Measurements from ENCODE around the gene SLC39A11.

SLC39A11 gene

DNA sequence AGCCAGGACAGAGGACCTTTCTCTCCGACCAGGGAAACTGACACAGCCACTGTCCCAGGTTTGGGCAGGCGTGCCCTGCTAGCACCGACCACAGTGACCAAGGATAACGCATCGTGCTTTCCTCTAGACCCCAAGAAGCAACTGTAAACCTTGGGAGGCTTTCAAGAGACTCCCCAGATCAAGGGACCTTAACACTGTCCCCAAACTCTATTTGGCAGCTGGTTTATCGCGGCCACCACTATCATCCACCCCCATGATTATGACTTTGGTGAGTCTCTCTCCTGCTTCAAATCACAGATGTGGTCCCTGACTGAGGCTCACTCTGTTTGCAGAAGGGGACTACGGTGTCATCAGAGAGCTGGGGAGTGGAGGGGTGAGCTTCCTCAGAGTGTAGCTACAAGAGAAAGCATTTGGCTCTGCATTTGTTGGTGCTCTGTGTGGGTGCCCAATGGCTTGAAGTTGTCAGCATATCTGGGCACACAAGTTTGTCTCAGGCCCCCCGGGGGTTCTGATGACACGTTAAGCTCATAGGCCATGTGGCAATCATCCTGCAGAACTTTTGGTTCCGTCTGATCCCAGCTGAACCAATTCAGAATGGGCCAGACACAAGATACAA, 408.0 kb downstream of the SLC39A11 start:
- DNase-seq (ENCODE audit: low read depth), result no peak

GRCh38 chr17:72683506-72684404, 408.7 kb downstream of the SLC39A11 start:
- no peak for DNase-seq (ENCODE audit: low read depth)

- DNase-seq (ENCODE audit: low read depth), result no peak
Measured at GRCh38 chr17:72682605-72683004, 409.9 kb downstream of the SLC39A11 start.

DNA sequence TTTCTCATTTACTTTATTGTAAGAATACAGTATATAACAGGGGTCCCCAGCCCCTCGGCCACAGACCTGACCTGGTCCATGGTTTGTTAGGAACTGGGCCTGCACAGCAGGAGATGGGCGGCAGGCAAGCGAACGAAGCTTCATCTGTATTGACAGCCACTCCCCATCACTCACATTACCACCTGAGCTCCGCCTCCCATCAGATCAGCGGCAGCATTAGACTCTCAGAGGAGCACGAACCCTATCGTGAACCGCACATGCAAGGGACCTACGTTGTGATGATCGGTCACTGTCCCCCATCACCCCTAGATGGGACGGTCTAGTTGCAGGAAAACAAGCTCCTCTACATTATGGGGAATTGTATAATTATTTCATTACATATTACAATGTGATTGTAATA, 410.6 kb downstream of the SLC39A11 start:
- DNase-seq (ENCODE audit: low read depth), result no peak

GRCh38 chr17:72677714-72678390, 414.6 kb downstream of the SLC39A11 start:
- no peak for DNase-seq (ENCODE audit: low read depth)

- no peak for DNase-seq (ENCODE audit: low read depth)
Measured at GRCh38 chr17:72677108-72677507, 415.4 kb downstream of the SLC39A11 start.

GRCh38 chr17:72672729-72673128, 419.8 kb downstream of the SLC39A11 start:
- no peak for DNase-seq (ENCODE audit: low read depth)

- DNase-seq (ENCODE audit: low read depth), result no peak
Measured at GRCh38 chr17:72671016-72671415, 421.5 kb downstream of the SLC39A11 start.

- no peak for DNase-seq (ENCODE audit: low read depth)
Measured at GRCh38 chr17:72667096-72668063, 425.1 kb downstream of the SLC39A11 start.

GRCh38 chr17:72665852-72666851, 426.3 kb downstream of the SLC39A11 start:
- no peak for DNase-seq (ENCODE audit: low read depth)

DNA sequence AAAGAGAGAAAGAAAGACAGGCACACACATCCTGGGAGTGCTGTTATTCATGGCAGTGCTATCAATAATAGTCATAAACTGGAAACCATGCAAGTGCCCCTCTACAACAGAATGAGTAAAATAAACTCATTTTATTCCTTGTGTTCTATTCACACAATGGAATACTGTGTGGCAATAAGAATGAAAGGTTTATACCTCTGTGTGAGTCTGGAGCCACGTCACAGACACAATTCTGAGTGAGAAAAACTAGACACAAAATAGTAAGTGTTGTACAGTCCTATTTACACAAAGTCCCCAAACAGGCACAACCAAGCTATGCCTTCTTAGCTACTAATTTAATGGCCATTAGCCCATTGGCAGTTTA, 429.7 kb downstream of the SLC39A11 start:
- DNase-seq (ENCODE audit: low read depth), result no peak

DNA sequence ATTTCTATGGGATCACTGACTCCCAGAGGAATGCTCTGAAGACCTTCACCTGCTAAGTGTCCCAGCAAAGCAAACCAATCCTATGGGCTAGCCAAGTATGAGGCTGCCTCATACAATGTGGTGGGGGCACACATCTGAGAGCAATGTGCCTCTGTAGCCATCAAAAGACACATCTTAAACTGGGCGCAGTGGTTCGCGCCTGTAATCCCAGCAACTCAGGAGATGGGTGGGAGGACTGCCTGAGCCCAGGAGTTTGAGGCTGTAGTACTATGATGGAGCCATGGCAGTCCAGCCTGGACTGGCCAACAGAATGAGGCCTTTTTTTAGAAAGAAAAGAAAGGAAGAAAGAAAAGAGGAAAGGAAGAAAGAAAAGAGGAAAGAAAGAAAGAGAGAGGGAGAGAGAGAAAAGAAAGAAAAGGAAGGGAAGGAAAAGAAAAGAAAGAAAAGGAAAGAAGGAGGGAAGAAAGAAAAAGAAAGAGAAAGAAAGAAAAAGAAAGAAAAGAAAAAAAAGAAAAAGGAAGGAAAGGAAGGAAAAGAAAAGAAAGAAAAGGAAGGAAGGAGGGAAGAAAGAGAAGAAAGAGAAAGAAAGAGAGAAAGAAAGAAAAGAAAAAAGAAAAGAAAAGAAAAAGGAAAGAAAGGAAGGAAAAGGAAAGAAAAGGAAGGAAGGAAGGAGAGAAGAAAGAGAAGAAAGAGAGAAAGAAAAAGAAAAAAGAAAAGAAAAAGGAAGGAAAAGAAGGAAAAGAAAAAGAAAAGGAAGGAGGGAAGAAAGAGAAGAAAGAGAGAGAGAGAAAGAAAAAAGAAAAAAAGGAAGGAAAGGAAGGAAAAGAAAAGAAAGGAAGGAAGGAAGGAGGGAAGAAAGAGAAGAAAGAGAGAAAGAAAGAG, 430.3 kb downstream of the SLC39A11 start:
- no peak for DNase-seq (ENCODE audit: low read depth)

DNA sequence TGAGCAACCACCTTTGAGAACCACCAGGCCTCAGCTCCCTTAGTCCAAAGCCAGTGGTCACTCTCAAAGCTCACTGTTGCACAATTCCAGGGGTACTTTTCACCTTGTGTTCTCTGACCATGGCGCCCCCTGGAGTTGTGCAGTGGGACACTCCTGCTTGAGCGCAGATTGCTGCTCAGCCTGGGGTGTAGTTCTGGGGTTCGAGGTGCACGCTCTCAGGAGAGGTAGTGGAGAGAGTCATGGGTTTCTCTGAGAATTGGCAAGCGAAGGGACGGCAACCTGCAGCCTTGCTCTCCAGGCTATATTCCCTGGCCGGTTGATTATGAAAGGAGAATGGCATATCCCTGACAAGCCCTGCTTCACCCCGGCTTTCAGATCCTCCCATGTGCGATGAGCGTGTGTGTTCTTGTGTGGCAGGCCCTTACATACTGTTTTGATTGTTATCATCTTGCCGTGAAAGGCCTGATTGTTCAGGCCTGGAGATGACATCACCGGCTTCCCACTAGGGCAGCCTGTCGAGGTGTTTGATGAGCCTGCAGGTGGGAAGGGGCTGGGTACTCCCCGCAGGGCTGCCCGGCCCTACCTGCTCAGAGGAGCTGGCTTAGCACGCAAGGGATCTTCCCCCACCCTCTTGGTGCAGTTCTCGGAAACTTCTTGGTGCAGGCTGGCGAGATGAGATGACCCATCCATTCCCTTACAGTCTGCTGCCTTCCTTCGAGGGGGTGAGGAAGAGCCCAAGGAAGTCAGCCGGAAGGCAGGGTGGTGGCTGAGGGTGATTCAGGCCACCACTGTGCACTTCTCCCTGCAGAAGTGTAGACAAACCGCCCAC, 431.2 kb downstream of the SLC39A11 start:
- no peak for DNase-seq (ENCODE audit: low read depth)

DNA sequence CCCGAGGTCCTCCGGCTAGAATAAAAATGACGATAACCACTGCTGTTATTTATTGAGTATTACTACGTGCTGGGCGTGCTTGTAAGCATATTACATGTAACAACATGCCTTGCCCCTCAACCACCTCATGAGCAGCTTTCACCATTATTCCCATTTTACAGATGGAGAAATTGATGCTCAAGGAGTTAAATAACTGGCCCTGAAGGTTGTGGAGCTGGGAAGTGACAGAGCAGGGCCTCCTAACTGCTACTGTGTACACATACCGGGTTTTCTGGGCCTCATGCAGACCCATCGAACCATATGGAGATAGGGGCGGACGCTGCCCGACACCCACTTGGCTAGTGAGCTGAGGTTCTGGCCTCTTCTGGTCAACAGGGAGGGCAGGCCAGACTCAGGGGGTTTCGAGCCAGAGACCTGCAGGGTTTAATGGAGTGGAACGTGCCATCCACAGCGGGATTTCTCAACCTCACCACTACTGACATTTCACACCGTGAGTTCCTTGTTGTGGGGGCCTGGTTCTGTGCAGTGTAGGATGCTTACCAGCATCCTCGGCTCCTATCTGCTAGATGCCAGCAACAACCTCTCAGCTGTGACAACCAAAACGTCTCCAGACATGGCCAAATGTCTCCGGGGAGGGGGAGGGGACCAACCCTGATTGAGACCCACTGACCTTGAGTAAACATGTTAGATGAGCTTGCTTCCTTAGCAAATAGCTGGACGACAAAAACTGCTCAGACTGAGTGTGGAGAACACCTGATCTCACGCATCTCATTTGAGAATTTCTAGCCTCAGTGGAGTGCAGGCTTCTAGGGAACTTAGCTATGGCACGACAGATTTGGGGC, 432.0 kb downstream of the SLC39A11 start:
- DNase-seq (ENCODE audit: low read depth), result no peak

GRCh38 chr17:72659811-72660210, 432.7 kb downstream of the SLC39A11 start:
- no peak for DNase-seq (ENCODE audit: low read depth)

- no peak for DNase-seq (ENCODE audit: low read depth)
Measured at GRCh38 chr17:72658675-72659074, 433.8 kb downstream of the SLC39A11 start.

DNA sequence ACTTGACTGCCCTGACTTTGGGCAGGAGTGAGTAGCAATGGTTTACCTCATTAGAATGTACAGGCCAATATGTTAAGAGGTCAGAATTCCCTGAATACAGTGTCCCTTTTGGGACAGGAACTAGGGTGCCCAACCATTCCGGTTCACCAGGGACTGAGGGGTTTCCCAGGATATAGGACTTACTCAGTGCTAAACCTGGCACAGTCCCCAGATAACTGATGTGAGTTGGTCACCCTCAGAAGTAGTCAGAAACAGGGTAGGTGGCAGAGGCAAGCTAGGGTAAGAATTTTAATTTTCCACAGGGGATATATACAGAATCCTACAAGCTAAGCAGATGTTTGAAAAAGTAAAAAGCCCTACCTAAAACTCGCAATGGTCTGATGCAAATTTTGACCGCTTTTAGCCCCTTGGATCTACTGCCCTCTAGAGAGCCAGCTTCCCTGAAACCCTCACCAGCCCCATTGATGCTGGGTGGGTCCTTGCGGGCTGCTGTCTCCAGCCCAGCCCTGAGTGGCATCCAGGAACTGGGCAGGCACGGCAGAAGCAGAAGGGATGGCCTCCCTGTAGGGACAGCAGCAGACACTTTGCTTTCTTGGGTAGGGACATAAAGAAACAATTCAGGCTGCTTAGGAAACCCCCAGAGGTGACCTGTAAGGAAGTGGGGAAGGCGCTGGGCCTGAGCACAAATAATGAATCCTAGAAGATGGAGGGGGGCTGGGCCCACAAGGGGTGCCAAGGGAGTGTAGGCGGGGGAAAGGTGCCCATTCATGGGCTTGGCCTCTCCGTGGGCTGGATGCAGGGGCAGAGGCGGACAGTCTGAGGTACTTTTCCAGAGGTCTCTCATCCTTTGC, 434.8 kb downstream of the SLC39A11 start:
- no peak for DNase-seq (ENCODE audit: low read depth)

Measured in activated T-cell treated with anti-CD3 and anti-CD28 coated beads for 24 hours (primary cell).